ENCODE data around the gene NUP93.

NUP93 gene

DNA sequence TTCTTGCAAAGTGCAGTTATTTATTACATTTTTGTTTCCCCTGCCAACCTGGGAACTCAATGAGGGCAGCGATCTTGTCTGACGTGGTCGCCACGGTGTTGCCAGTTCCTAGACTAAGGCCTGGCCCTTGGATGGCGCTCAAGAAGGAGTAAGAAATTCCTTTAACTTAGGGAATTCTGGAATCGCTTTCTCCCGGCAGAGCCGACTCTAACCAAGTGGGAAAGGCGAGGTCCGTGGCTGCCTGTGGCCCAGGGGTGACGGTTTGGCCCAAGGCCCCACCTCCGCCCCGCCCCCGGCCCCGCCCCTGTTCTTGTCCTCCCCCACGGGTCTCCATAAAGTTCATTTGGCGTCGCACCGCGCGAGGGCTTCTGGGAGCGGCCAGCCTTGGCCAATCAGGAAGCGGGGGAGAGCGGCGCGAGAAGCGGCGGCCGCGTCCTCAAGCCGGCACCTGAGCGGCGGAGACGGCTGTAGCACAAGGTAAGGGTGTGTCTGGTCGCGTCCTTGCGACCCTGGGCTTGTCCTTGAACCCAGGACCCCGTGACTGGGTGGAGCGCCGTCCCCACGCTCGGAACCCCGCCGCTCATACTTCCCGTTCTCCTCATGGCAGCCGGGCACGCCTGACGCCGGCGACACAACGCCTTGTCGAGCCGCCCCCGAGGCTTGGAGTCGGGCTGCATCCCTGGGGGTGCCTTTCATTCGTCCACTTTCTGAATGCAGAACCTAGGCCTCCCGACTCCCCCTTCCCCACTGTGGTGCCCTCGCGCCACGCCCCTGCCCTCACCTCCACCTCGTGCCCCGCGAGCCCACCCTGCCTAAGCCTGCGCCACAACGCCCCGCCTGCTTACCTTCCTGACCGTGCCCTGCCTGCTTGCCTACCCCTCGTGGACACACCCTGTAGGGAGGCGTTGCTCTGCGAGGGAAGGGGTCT is at the start of gene NUP93:
NUP93 (plus strand) TSS at position 395 of the 928 bp plus-strand sequence. CDS start 18,119 bp downstream, outside the sequence.
- DNase-seq = peak; percentile 85

DNA sequence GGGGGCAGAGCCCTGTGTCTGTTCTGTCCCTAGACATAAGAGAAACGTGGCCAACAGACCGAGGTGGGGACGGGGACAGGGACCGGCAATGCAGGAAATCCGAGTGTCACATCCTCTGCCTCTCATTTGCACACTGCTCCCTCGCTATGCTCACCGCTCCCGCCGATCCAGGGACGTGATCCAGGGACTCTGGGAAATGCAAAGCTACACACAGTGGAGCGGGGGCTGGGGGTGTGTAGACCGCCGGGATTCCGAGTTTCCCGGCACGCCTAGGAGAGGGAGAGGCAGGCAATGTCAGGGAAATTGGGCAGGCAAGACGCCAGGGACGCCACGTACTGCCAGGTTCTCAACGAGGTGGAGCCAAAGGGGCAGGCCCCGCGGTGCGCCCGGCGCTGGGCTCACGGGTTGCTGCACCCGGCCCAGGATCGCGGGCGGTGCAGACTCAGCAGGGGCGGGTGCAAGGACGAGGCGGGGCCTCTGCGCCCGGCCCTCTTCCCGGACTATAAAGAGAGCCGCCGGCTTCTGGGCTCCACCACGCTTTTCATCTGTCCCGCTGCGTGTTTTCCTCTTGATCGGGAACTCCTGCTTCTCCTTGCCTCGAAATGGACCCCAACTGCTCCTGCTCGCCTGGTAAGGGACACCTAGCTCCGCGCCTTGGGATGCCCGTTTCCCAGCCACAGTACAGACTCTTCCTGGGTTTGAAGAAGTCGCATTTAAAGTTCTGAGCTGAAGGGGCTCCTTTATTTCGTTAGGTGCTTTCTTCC is 47.8 kb upstream of the NUP93 start, which contains the start of gene MT1X:
MT1X (plus strand) TSS at position 532 of the 764 bp plus-strand sequence; CDS start at position 603, 71 bp downstream.
- peak; percentile 83 for DNase-seq

DNA sequence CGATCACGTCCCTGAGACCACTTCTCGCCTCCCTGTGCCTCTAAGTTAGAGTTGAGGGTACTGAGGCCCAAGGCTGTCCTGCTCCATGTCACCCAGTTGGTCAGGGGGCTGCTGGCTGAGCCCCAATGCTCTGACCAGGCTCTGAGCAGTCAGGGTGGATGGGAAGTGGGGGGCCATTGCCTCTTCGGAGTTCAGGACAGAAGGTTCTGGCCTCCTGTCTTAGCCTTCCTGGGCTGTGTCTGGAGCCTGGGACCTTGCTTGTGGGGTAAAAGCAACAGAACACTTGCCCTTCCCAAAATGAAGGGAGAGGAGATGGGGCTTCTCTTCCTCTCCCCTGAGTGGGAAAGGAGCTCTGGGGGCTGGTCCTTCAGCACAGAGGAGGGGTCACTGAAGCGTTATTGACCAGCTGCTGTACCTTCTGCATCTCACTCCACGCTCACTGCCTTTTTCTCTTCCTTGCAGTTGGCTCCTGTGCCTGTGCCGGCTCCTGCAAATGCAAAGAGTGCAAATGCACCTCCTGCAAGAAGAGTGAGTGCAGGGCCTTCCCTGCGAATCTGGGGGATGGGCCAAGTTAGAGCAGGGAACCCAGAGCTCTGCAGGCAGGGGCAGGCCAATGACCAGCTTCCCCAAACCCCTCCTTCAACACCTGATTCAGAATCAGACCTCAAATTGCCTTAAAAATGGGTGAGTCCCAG is 47.1 kb upstream of the NUP93 start:
- no peak for DNase-seq

GRCh38 chr16:56683424-56684172 is 46.3 kb upstream of the NUP93 start:
- no peak for DNase-seq

DNA sequence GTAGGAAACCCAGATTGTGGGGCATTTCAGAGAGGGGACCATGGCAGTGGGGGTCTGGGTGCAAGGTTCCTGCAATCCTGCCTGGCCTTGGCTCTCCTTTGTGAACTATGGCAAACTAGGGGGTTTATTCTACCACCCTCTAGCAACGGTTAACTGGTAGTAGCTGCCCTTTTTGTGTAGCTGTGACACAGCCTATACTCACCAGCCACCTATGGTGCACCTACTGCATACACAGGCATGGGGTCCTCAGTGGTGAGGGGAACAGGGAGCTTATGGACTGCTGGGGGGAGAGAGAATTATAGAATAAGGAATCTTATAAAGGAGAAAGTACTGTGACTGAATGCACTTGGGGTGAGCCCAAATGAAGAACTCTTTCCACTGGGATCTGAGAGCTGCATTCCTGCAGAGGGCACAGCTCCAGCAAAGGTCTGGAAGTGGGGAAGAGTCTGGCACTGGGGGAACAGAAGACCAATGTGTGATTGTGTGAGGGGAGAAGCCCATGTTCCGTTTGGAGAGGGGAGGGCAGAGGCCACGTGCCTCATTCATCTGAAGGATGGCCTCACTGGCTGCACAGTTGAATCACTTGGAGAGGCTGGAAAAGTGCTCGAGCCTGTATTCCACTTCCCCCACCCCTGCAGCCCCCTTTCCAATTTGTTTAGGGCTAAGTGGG is 45.5 kb upstream of the NUP93 start:
- DNase-seq = no peak

DNA sequence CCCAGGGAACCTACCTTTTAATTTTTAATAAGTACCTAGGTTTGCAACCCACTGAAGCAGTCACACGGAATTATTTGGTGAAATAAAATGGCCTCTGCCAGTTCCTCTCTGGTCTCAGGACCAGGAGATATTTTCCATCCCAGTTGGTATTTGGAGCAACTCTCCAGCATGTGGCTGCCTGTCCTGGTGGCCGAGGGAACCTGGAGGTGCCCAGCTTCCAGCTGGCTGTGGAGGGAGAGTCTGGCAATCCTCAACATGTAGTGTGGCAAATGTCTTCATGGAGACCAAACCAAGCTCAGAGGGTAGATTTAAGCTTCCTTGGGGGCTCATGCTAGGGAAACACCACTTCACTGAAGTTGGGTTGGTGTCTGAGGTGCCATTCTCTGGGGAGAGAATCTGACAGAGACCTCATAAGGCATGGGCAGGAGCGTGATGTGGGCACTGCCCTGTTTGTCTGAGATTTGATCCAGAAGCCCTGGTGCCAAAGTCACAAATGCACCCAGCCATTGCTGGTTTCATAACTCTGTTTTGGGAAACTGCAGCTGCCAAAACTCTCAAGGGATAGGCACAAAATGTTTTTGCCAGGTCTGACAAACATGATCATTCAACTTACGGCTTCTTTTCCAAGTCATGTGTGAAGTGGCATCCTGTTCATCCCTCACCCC is 44.9 kb upstream of the NUP93 start:
- no peak for DNase-seq

- no peak for DNase-seq
Observed at GRCh38 chr16:56686758-56687157, 43.2 kb upstream of the NUP93 start.

DNA sequence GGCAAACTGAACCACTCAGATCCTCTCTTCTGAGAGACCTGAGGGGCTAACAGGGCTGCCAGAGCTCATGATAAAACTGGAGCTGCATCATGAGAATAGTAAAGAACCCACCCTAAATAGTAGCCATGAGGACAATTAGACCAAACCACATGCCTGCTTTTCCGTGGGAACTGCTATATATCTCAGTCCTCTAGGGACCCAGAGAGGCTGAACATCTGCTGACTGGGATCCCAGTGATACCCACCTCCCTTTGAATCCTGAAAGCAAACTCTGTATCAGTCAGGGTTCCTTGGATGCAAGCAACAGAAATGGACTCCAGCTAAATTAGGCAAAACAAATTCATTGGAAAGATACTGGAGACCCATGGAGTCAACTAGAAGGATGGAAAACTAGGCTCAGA is 41.2 kb upstream of the NUP93 start:
- DNase-seq = no peak

DNA sequence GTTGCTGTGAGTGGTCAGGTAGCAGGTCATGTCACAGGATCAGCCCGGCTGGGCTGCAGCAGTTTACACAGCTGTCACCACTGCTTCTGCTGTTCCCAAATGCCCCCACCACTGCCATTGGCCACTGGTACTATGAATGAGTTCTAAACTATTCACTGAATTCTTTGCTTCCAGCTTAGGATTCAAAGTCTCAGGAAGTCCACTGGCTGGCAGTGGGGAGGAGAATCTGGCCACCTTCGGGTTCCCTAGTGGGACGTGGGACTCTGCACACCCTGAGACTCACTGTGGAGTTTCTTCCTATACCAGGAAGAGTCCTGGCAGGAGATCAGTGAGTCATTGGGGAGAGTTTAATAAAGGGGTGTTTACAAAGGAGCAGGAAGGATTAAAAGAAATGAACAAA is 40.8 kb upstream of the NUP93 start:
- DNase-seq = no peak

DNA sequence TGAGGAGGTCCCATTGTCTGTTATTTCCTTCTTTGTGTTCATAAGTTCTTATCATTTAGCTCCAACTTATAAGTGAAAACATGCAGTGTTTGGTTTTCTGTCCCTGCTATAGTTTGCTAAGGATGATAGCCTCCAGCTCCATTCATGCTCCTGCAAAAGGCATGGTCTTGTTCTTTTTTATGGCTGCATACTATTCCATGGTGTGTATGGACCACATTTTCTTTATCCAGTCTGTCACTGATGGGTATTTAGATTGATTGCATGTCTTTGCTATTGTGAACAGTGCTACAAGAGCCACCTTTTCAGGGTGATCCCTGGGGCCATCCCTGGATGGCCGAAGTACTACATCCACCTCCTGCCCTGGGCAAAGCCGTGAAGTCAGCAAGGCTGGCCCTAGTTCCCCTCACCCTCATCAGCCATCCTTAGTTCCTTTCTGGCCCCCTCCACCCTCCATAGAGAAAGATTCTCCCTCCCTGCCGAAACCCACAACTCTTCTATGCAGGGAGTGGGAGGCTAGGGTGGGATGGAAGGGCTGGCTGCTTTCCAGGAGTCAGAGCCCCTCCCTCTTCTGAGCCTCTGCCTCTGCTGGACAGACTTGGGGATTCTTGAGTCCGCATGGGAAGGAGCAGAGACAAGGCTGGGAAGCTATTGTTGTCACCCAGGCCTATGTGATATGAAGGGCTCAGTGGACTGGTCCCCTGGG is 39.4 kb upstream of the NUP93 start:
- DNase-seq = no peak

GRCh38 chr16:56691885-56692284 is 38.0 kb upstream of the NUP93 start:
- no peak for DNase-seq

DNA sequence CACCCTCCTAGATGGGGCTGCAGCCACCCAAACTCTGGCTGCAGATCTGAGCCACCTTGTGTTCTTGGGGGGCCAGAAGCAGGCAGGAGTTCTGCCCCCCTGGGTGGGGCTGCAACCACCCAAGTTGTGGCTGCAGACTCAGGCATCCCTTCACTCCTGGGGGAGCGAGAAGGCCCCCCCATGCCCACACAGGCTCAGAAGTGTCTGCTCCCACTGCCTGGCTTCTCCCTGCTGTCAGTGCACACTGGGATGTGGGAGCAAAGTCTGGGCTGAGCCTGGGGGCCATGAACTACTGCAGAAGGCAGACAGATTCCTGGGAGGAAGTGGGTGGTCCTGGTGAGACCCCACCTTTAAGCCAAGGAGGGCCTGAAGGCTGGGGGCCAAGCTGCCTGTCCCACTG is 34.7 kb upstream of the NUP93 start:
- no peak for DNase-seq

DNA sequence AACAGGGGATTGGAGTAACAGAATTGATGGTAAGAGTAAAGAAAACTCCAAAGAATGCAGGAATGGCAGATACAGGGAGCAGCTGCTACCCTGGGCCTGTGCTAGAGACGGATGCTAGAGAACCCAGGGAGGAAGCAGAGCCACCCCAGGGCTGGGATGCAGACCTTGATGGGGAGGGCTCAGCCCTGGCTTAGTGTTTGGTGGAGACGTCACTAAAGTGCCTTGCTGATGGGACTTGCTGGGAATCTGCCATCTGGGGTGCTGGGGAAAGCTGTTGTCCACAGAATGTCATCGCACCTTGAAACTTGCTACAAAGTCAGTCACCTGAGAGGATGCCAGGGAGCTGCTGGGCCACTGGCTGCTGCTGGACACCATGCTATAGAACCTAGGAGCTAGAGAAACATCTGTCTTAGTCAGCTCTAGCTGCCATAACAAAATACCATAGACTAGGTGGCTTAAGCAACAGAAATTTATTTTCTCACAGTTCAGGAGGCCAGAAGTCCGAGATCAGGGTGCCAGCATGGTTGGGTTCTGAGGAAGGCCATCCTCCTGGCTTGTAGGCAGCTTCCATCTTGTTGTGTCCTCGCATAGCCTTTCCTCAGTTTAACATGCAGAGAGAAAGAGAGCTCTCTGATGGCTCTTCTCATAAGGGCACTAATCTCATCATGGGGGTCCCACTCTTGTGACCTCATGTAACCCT is 32.3 kb upstream of the NUP93 start:
- DNase-seq = no peak

GRCh38 chr16:56700195-56700594 is 29.7 kb upstream of the NUP93 start:
- no peak for DNase-seq

- DNase-seq = no peak
Observed at GRCh38 chr16:56700631-56701030, 29.3 kb upstream of the NUP93 start.

GRCh38 chr16:56701534-56701933 is 28.4 kb upstream of the NUP93 start:
- DNase-seq = no peak

DNA sequence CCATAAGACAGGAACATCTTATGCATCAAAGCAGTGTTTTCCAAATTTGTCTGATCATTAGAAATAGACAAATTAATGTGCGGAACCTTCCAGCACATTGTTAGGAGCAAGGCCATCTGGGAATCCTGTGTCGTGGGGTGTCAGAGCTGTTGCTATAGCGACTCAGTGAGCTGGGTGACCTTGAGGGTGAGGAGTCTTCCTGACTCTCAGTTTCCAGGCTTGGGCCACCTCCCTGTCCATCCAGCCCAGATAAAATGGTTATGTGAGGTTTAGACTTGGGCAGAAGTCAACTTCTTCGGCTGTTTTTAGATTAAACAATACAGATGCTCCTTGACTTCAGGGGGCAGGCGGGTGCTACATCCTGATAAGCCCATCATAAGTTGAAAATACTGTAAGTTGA is 27.1 kb upstream of the NUP93 start:
- no peak for DNase-seq

DNA sequence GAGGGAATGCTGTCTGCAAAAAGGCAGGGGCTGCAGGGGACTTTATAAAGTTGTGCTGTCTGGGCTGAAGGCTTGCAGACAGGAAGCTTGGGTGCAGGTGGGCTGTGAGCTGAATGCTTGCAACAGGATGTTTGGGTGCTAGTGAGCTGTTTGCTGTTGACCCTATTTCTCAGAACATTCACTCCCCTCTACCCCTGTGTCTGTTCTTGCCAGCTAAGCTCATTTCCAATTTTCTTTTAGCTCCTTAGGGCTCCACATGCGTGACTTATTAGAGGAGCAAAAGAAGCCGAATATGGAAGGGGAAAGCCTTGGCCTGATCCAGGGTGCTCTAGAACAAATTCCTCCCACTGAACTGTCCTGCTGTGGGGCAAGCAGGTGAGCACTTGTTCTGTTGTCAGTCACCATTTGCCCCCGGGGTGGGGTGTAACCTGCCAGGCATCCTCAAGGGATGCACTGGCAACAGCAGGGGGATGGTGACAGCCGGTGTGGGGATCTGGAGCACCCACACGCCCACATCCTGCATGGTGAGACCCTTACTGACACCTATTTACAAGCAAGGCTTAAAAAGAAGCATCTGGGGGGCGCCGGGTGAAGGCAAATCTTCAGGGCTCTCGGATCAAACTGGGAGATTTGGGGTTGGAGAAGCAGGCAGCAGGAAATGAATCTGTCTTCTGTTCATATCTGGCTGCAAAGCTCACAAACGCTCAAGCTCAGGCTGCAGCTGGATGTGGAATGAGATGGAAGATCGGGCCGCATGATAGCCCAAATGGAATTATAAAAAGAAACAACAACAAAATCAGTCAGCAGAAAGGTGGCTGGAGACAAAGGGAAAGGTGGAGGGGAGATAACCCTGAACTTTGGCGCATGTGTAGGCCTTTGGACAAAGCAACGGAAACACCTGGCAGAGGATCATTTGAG is 21.1 kb upstream of the NUP93 start:
- peak; percentile 12 for DNase-seq
